GM12892 (cell line): ENCODE data around the gene PLEK2.

Experiments
- POLR2A ChIP-seq: IDR thresholded peaks from 2 replicates; pipeline ENCODE4 v1.6.1; 2011; ENCODE audit warnings: low read depth, low read length, control low read depth
- POLR2AphosphoS5 ChIP-seq: IDR thresholded peaks from 2 replicates; pipeline ENCODE4 v1.6.1; 2011; ENCODE audit warnings: low read depth, low read length, control low read depth

GRCh38 chr14:67429510-67430205, 17.7 kb upstream of the PLEK2 start:
- TF ChIP-seq POLR2AphosphoS5 (no peak), POLR2A (no peak)
